Aorta (tissue), 5 donors: ENCODE results near the gene KCNK3. TPM values are rescaled to one million over a fixed set of nuclear protein-coding genes. Genes with fewer than 3 reads are reported as not detected.

ENCODE experiments used
- ATAC-seq: fragments of 200-7000 bp; cut with Tn5 transposase; one replicate; pipeline ENCODE4 v1.9.1; 2022; ENCODE audit warnings: moderate library complexity; ENCODE audit not compliant: low FRiP score
- DNase-seq, 2 donors: peaks; one replicate each; pipeline ENCODE4 v3.0.0-alpha.2; 2020
- H3K27ac ChIP-seq, 2 donors: one replicate each; pipeline ENCODE4 v1.5.1; 2013; ENCODE audit warnings: low read length in 2 of 2, mild to moderate bottlenecking in 2 of 2, moderate library complexity in 2 of 2, control low read depth in 1 of 2, inconsistent platforms in 1 of 2, low read depth in 1 of 2
- H3K27me3 ChIP-seq, 2 donors: one replicate each; pipeline ENCODE4 v1.6.1; 2013; ENCODE audit warnings: control low read depth in 1 of 2, low read length in 1 of 2, mild to moderate bottlenecking in 1 of 2, moderate library complexity in 1 of 2; ENCODE audit not compliant: insufficient read depth in 2 of 2, control insufficient read depth in 1 of 2
- H3K36me3 ChIP-seq, 2 donors: one replicate each; pipeline ENCODE4 v1.6.1; 2013; ENCODE audit warnings: control low read depth in 1 of 2, low read length in 1 of 2, mild to moderate bottlenecking in 1 of 2; ENCODE audit not compliant: insufficient read depth in 2 of 2, control insufficient read depth in 1 of 2
- H3K4me1 ChIP-seq, 2 donors: one replicate each; pipeline ENCODE4 v1.6.1; 2013; ENCODE audit warnings: low read length in 2 of 2, control low read depth in 1 of 2, mild to moderate bottlenecking in 1 of 2, moderate library complexity in 1 of 2; ENCODE audit not compliant: insufficient read depth in 2 of 2, control insufficient read depth in 1 of 2
- H3K4me3 ChIP-seq, 2 donors: one replicate each; pipeline ENCODE4 v1.5.1; 2013; ENCODE audit warnings: low read length in 2 of 2, control low read depth in 1 of 2, mild to moderate bottlenecking in 1 of 2
- H3K9me3 ChIP-seq: one replicate; pipeline ENCODE4 v1.6.1; 2013; ENCODE audit warnings: mild to moderate bottlenecking, low read length; ENCODE audit not compliant: control insufficient read depth
- WGBS, 2 donors: extraction: QIAGEN DNeasy Blood & Tissue Kit; methylation state at CpG; one replicate each; pipeline ENCODE4 v1.1.7; 2013; 5-methylcytosine and 5-hydroxymethylcytosine counted together
- intact Hi-C, 2 donors: fragments of 100-400 bp; cut with DNase I; formaldehyde crosslinking; loops; one replicate each; pipeline versions ENCODE4 v1.14.2 to v1.15.0; 2022
- polyA plus RNA-seq, 2 donors: library from polyadenylated mRNA; stranded (reverse); fragments of 200-250 nt; gene quantifications; one replicate each; pipeline ENCODE4 v1.2.3, GENCODE V29; 2013
- total RNA-seq, 2 donors: library from RNA; stranded (reverse); fragmentation: NEBNext Ultra II Directional; extraction: Animal tissue kit (Norgen Biotek cat#: 25700); gene quantifications; one replicate each; pipeline ENCODE4 v1.2.1, GENCODE V29; 2021
- donor health status: healthy with polysubstance abuse.
- donor health status: Bipolar disorder and iron deficiency.
- donor health status: DM: no; HTN: no; CAD: no.
- donor health status: DM: no; HTN: no; CAD: no.
- donor health status: DM: yes; HTN: yes; CAD: no.

KCNK3 gene
- total and polyA plus RNA-seq, 4 donors: 0.63 to 14.7 (median 7.6) TPM

DNA sequence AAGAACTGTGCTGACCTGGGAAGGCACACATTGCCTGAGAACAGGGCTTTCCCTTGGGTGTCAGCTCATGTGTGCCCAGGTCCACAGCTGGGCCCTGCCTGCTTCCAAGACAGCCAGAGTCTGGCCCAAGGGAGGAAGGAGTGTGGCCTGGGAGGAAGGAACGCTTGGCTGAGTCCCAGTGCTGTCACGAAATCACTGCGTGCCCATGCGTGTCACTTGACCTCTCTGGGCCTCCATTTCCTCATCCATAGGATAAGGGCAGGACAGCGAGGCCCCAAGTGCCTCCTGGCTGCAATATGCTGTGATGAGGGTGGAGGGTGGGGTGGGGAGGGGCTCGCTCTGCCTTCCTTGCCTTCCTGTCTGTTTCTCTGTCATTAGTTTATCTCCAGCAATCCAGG, 642 bp upstream of the KCNK3 start:
- 2 to 9% methylated on average over 6 of the region's 6 CpGs for WGBS, 2 donors
- Histone ChIP-seq H3K9me3 (no peaks in the 10 kb centered on the region), H3K27me3 (no peaks in the 10 kb centered on the region), H3K4me3 (no peak overlapping the region), H3K4me1 (no peaks in the 10 kb centered on the region), H3K36me3 (no peaks in the 10 kb centered on the region), H3K27ac (peak overlapping the region; percentile 36 to 91)
- ATAC-seq: peak; percentile 79
- DNase-seq: peak; percentile 83 to 85
- intact Hi-C loops: loop anchor here in 1 of 2 donors (2.0 to 5.0 kb wide), 2 partner anchors 29 to 80 kb away; no protein-coding TSS in a partner anchor

DNA sequence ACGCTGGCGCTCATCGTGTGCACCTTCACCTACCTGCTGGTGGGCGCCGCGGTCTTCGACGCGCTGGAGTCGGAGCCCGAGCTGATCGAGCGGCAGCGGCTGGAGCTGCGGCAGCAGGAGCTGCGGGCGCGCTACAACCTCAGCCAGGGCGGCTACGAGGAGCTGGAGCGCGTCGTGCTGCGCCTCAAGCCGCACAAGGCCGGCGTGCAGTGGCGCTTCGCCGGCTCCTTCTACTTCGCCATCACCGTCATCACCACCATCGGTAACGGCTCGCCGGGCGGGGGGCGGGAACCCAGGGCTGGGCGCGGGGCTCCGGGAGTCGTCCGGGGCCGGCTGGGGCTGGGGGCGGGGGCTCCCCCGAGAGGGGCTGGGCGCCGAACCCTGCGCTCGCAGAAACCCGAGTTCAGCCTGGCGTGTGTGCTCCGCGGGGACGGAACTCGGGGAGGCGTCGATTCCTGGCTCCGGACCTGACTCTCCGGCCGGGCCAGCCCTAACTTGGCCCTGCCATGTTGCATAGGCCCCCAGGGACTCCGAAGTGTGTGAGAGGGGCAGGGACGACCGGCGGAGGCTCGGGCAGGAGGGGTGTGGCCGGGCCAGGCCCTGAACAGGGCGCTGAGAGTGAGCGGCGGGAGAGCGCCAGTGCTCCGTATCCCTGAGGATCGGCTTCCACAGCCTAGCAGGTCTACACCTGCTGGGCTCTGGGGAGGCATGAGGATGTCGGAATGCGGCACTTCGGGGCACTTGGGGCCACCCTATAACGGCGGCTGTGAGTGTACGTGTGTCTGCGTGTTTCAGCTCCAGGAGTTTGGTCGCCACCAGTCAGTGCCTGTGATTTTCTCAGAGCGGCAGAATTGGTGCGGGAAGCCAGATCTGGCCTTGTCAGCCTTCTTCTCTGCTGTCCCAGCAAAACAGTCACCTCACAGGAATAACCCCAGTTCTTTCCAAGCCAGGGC, 651 bp downstream of the KCNK3 start:
- DNase-seq: peak; percentile 64 to 86
- Histone ChIP-seq H3K4me1 (no peaks in the 10 kb centered on the region), H3K27me3 (no peaks in the 10 kb centered on the region)

DNA sequence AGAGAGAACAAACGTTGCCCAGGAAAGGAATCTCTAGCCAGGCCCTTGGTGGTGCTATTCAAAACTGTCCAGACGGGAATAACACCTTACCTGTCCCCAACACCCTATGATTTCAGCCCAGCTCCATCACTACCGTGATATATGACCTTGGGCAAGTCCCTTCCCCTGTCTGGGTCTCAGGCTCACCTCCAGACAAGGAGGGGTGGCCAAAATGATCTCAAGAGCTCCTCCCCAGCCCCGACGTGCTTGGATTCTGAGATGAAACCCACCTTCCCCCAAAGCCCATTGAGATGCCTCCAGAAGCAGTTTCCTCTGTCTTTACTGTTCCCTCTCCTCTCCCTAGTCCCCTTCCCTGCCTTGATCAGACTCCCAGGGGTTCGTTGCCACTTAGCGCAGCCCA, 1.5 kb downstream of the KCNK3 start:
- Histone ChIP-seq H3K27me3 (no peaks in the 10 kb centered on the region), H3K4me1 (no peaks in the 10 kb centered on the region), H3K36me3 (no peaks in the 10 kb centered on the region), H3K4me3 (no peak overlapping the region), H3K27ac (no peak overlapping the region), H3K9me3 (no peaks in the 10 kb centered on the region)
- no peak for DNase-seq
- intact Hi-C loops: loop anchor here in 1 of 2 donors (5.0 kb wide), 1 partner anchor 82 kb away; no protein-coding TSS in a partner anchor
- ATAC-seq: no peak
- 75 to 81% methylated on average over 7 of the region's 7 CpGs for WGBS, 2 donors

More for the DNA sequence above, 651 bp downstream of the KCNK3 start:
- 1% methylated on average over 66 to 83 of the region's 83 CpGs for WGBS, 2 donors
- Histone ChIP-seq H3K9me3 (no peaks in the 10 kb centered on the region), H3K4me3 (peak overlapping the region in 1 of 2 donors; percentile 11), H3K27ac (peak overlapping the region in 1 of 2 donors; percentile 6), H3K36me3 (no peaks in the 10 kb centered on the region)
- intact Hi-C loops: loop anchor here in 1 of 2 donors (2.0 to 5.0 kb wide), 2 partner anchors 28 to 81 kb away; no protein-coding TSS in a partner anchor
- no peak for ATAC-seq

DNA sequence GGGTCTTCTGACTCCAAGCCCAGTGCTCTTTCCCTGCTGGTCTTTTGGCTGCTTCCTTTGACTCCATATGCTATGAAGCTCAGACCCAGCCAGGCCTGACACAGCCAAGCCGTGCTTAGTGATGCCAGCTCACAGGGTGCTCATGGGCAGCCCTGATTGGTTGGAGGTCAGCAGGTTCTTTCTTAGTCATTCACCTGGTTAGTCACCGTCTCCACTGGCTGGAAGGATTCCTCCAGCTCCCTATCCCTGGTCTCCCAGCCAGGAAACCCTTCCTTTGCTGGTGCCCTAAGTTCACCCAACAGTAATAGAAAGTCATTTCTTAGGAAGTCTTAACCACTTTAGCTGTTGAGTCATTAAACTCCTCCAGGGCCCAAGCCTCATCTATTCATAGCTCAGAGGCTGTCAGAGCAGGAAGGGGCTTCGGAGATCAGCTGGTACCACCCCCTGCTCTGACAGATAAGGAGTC, 3.9 kb downstream of the KCNK3 start:
- H3K9me3 ChIP-seq: no peaks in the 10 kb centered on the region
- WGBS, 2 donors: 29 to 32% methylated on average over 3 of the region's 3 CpGs
- intact Hi-C loops: no loop called here

DNA sequence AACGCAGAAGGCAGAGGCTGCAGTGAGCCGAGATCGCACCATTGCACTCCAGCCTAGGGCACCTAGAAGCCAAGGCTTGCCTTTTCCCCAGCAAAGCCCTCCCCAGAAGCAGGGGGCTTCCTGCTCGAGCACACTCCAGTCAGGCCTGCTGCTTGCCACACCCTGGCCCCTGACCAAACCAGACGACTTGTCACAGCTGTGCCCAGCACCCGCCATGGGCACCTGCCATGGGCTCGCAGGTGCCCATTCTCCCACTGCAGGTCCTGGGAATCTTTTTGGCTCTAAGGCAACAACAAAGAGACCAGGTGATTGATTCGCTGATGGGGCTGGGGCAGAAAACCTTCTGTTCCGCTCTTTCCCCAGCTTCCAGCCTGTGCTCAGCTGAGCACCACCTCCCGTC, 4.9 kb downstream of the KCNK3 start:
- intact Hi-C loops: no loop called here
- Histone ChIP-seq H3K27me3 (no peaks in the 10 kb centered on the region), H3K4me3 (no peak overlapping the region), H3K36me3 (no peaks in the 10 kb centered on the region), H3K27ac (no peak overlapping the region), H3K4me1 (no peaks in the 10 kb centered on the region), H3K9me3 (no peaks in the 10 kb centered on the region)
- 94 to 97% methylated on average over 10 of the region's 10 CpGs for WGBS, 2 donors
- ATAC-seq (no peak), DNase-seq (no peak)

More for the DNA sequence above, 3.9 kb downstream of the KCNK3 start:
- Histone ChIP-seq H3K27me3 (no peaks in the 10 kb centered on the region), H3K36me3 (no peaks in the 10 kb centered on the region), H3K4me1 (no peaks in the 10 kb centered on the region), H3K27ac (no peak overlapping the region), H3K4me3 (no peak overlapping the region)
- DNase-seq (peak in 1 of 2 donors; percentile 71), ATAC-seq (no peak)

DNA sequence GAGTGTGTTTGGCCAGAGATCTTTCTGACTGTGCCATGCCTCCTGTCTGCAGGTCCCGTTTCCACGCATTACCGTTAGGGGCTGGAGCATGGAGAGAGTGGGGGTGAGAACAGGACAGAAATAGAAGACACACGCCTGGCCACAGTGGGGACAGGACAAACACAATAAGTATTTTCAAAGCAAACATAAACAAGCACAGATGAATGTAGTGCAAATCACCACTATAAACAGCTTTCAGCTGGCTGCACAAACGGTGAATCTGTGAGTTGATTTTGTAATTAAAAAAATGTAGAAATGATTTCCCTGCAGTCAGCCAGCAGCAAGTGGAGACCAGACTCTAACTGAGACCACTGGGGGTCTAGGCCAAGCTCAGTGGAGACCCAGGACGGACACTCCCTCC, 6.8 kb downstream of the KCNK3 start:
- H3K9me3 ChIP-seq: no peaks in the 10 kb centered on the region
- no peaks in the 10 kb centered on the region for H3K4me1 ChIP-seq
- H3K27me3 ChIP-seq: no peaks in the 10 kb centered on the region
- H3K4me3 ChIP-seq: no peak overlapping the region
- intact Hi-C loops: no loop called here
- DNase-seq (no peak), ATAC-seq (no peak)
- WGBS, 2 donors: 81 to 85% methylated on average over 6 of the region's 6 CpGs
- no peak overlapping the region for H3K27ac ChIP-seq
- no peaks in the 10 kb centered on the region for H3K36me3 ChIP-seq

DNA sequence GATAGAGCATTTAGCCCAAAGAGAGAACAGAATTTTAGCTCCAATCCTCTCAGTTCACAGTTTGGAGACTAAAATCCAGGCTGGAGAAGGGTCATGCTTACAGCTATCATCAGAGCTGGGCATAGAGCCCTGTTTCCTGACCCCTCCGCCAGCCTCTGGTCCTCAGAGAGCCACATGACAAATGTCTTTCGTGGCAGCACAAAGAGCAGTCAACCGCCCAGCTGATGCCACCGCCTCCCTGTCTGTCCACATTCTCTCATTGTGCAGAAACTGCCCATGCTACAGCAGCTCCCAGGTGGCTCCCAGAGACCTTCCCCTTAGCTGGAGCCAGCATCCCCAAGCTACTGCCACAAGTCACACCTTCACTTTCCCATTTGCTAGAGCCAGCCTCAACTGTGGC, 7.6 kb downstream of the KCNK3 start:
- Histone ChIP-seq H3K36me3 (no peaks in the 10 kb centered on the region), H3K27me3 (no peaks in the 10 kb centered on the region), H3K4me3 (no peak overlapping the region), H3K4me1 (no peaks in the 10 kb centered on the region), H3K9me3 (no peaks in the 10 kb centered on the region), H3K27ac (no peak overlapping the region)
- no peak for ATAC-seq
- WGBS, 2 donors: 82 to 87% methylated on average over 4 of the region's 4 CpGs
- no peak for DNase-seq
- intact Hi-C loops: no loop called here

DNA sequence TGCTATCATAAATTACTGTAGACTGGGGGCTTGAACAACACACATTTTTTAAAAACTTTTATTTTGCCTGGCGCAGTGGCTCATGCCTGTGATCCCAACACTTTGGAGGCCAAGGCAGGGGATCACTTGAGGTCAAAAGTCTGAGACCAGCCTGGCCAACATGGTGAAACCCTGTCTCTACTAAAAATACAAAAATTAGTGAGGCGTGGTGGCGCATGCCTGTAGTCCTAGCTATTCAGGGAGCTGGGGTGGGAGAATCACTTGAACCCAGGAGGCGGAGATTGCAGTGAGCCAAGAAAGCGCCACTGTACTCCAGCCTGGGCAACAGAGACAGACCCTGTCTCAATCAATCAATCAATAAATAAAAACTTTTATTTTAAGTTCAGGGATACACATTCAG, 9.1 kb downstream of the KCNK3 start:
- H3K36me3 ChIP-seq: no peaks in the 10 kb centered on the region
- DNase-seq (no peak), ATAC-seq (no peak)
- H3K27ac ChIP-seq: no peak overlapping the region
- intact Hi-C loops: no loop called here
- no peaks in the 10 kb centered on the region for H3K4me1 ChIP-seq
- H3K27me3 ChIP-seq: no peaks in the 10 kb centered on the region
- 64 to 72% methylated on average over 5 of the region's 5 CpGs for WGBS, 2 donors
- no peaks in the 10 kb centered on the region for H3K9me3 ChIP-seq
- H3K4me3 ChIP-seq: no peak overlapping the region

DNA sequence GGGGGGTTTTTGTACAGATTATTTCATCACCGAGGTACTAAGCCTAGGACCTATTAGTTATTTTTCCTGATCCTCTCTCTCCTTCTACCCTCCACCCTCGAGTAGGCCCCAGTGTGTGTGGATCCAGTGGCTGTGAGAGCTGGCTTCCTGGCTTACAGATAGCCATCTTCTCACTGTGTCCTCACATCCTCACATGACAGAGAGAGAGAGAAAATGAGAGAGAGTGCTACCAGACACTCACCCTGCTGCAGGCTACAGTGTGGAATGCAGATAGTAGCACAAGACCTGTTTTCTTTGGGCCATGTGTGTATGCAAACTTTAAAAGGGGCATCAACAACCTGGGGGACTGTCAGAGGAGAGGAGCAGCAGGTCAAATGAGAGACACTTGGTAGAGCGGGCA, 9.5 kb downstream of the KCNK3 start:
- DNase-seq: no peak
- H3K4me3 ChIP-seq: no peak overlapping the region
- no peaks in the 10 kb centered on the region for H3K9me3 ChIP-seq
- H3K27ac ChIP-seq: no peak overlapping the region
- 80 to 82% methylated on average over 3 of the region's 3 CpGs for WGBS, 2 donors
- intact Hi-C loops: no loop called here
- no peaks in the 10 kb centered on the region for H3K27me3 ChIP-seq
- H3K36me3 ChIP-seq: no peaks in the 10 kb centered on the region
- H3K4me1 ChIP-seq: no peaks in the 10 kb centered on the region
- no peak for ATAC-seq
